ENCODE data around the gene RAPGEF6. TPM values are rescaled to one million over a fixed set of nuclear protein-coding genes. Genes with fewer than 3 reads are reported as not detected.

RAPGEF6 gene
- polyA plus RNA-seq, 1 donor (not counting 4 experiments of a cell fraction or from before 2014, with no cell fraction given): 8.7 TPM

- no peaks in the 10 kb centered on the region for H3K27me3 ChIP-seq (ENCODE audit: control insufficient read depth, extremely low read depth, insufficient read depth, low read length)
- no peak overlapping the region for H3K4me3 ChIP-seq (ENCODE audit: control insufficient read depth in 2 of 3, extremely low read depth in 1 of 3, insufficient read depth in 2 of 3, low read depth in 1 of 3, low read length in 3 of 3)
- no peak overlapping the region for H2AFZ ChIP-seq (ENCODE audit: control insufficient read depth, low read length)
- TF ChIP-seq CTCF (optimal IDR thresholded peaks at IDR 0.05 in 1 of 3, IDR thresholded peaks at IDR 0.05 in 1 of 3, conservative IDR thresholded peaks at IDR 0.05 in 1 of 3; ENCODE audit: extremely low read depth in 1 of 3, insufficient read depth in 2 of 3, low read length in 3 of 3): no peak
- TF ChIP-seq EZH2 (IDR thresholded peaks at IDR 0.05; ENCODE audit: low read length): no peak
- H3K27ac ChIP-seq (ENCODE audit: control insufficient read depth, insufficient read depth, low read length): no peak overlapping the region
- H4K20me1 ChIP-seq (ENCODE audit: control insufficient read depth, extremely low read depth, insufficient read depth, low read length): no peaks in the 10 kb centered on the region
- DNase-seq (ENCODE audit: low read depth, low spot score) (no peak), FAIRE-seq (no peak)
- H3K9ac ChIP-seq (ENCODE audit: control insufficient read depth, extremely low read depth, insufficient read depth, low read length): no peak overlapping the region
- H3K9me1 ChIP-seq (ENCODE audit: control insufficient read depth, extremely low read depth, insufficient read depth, low read length): peaks cover 2% of the 10 kb centered on the region
- H3K4me2 ChIP-seq (ENCODE audit: control insufficient read depth, extremely low read depth, insufficient read depth, low read depth, low read length): no peak overlapping the region
- no peaks in the 10 kb centered on the region for H3K9me3 ChIP-seq (ENCODE audit: control insufficient read depth, low read depth, low read length)
- no peaks in the 10 kb centered on the region for H3K36me3 ChIP-seq (ENCODE audit: control insufficient read depth in 2 of 2, extremely low read depth in 1 of 2, insufficient read depth in 2 of 2, low read length in 2 of 2)
- dilution Hi-C loops (cut with MboI; ENCODE audit: extremely low pct_ligation_motif_present, low sequenced_read_pairs): no loop called here
- peaks cover 28% of the 10 kb centered on the region for H3K4me1 ChIP-seq (ENCODE audit: control insufficient read depth, extremely low read depth, insufficient read depth, low read length)
- no peaks in the 10 kb centered on the region for H3K79me2 ChIP-seq (ENCODE audit: control insufficient read depth, insufficient read depth, low read length)
Observed at GRCh38 chr5:131541071-131541470, 94.0 kb downstream of the RAPGEF6 start.

DNA sequence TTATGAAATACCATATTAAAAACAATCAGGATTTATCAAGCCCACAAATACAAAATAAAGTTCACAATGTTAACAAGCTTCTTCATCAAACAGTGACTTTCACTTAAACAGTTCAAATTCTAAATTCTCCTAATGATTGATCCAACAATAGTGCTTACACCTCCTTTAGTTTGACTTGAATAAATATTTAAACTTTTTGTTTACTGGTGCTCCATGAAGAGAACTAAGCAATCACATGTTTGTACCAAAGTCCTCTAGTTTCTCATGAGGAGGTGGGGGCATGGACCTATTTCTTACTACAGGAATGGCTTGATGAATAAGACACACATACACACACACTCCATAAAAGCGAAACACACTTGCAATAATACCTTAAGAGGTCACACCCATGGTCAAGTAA is 95.8 kb downstream of the RAPGEF6 start:
- no peaks in the 10 kb centered on the region for H3K79me2 ChIP-seq (ENCODE audit: control insufficient read depth, insufficient read depth, low read length)
- no peak overlapping the region for H3K27ac ChIP-seq (ENCODE audit: control insufficient read depth, insufficient read depth, low read length)
- DNase-seq (ENCODE audit: low read depth, low spot score): no peak
- H3K9me1 ChIP-seq (ENCODE audit: control insufficient read depth, extremely low read depth, insufficient read depth, low read length): peaks cover 2% of the 10 kb centered on the region
- no peak for FAIRE-seq
- H3K36me3 ChIP-seq (ENCODE audit: control insufficient read depth in 2 of 2, extremely low read depth in 1 of 2, insufficient read depth in 2 of 2, low read length in 2 of 2): no peaks in the 10 kb centered on the region
- H2AFZ ChIP-seq (ENCODE audit: control insufficient read depth, low read length): no peak overlapping the region
- H3K4me1 ChIP-seq (ENCODE audit: control insufficient read depth, extremely low read depth, insufficient read depth, low read length): peaks cover 25% of the 10 kb centered on the region
- no peaks in the 10 kb centered on the region for H4K20me1 ChIP-seq (ENCODE audit: control insufficient read depth, extremely low read depth, insufficient read depth, low read length)
- no peak overlapping the region for H3K9ac ChIP-seq (ENCODE audit: control insufficient read depth, extremely low read depth, insufficient read depth, low read length)
- H3K4me3 ChIP-seq (ENCODE audit: control insufficient read depth in 2 of 3, extremely low read depth in 1 of 3, insufficient read depth in 2 of 3, low read depth in 1 of 3, low read length in 3 of 3): no peak overlapping the region
- TF ChIP-seq CTCF (optimal IDR thresholded peaks at IDR 0.05 in 1 of 3, IDR thresholded peaks at IDR 0.05 in 1 of 3, conservative IDR thresholded peaks at IDR 0.05 in 1 of 3; ENCODE audit: extremely low read depth in 1 of 3, insufficient read depth in 2 of 3, low read length in 3 of 3) (no peak), EZH2 (IDR thresholded peaks at IDR 0.05; ENCODE audit: low read length) (no peak)
- dilution Hi-C loops (cut with MboI; ENCODE audit: extremely low pct_ligation_motif_present, low sequenced_read_pairs): no loop called here
- H3K9me3 ChIP-seq (ENCODE audit: control insufficient read depth, low read depth, low read length): no peaks in the 10 kb centered on the region
- no peaks in the 10 kb centered on the region for H3K27me3 ChIP-seq (ENCODE audit: control insufficient read depth, extremely low read depth, insufficient read depth, low read length)
- H3K4me2 ChIP-seq (ENCODE audit: control insufficient read depth, extremely low read depth, insufficient read depth, low read depth, low read length): no peak overlapping the region

Data from keratinocyte (primary cell).